ENCODE results near the gene PJVK.

PJVK gene

DNA sequence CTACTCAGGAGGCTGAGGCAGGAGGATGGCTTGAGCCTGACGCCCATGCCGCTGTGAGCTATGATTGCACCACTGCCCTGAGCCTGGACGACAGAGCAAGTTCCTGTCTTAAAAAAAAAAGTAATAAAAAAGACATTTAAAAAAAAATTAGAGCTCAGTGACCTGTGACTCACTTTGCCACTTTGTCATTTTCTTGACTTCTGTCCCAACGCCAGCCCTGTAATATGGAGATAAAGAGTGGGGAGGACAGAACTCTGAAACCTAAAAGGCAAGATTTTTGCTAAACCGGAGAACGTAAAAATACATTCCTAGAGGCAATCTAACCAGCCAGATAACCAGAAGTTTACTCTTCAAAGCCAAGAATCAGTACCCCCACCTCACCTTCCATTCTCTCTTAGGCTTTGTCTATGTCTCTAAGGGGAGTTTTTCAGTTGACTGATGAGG is 49.2 kb upstream of the PJVK start:
- ATAC-seq = no peak
- no peak for TF ChIP-seq TOX (CRISPR knock-in tag; IDR thresholded peaks at IDR 0.05; ENCODE audit: borderline replicate concordance)
- no peak for TF ChIP-seq ZC3H10 (CRISPR knock-in tag; IDR thresholded peaks at IDR 0.05)
- no peak for TF ChIP-seq OSR1 (CRISPR knock-in tag; IDR thresholded peaks at IDR 0.05)
- no peak for TF ChIP-seq CSDC2 (CRISPR knock-in tag; IDR thresholded peaks at IDR 0.05)
- TF ChIP-seq ZNF8 (CRISPR knock-in tag; IDR thresholded peaks at IDR 0.05) = no peak

GRCh38 chr2:178403671-178404306 is 47.4 kb upstream of the PJVK start:
- no peak for ATAC-seq
- TF ChIP-seq CREB5 (CRISPR knock-in tag; IDR thresholded peaks at IDR 0.05; ENCODE audit: low read depth) (no peak), ZFP3 (CRISPR knock-in tag; IDR thresholded peaks at IDR 0.05) (no peak), PATZ1 (CRISPR knock-in tag; IDR thresholded peaks at IDR 0.05; ENCODE audit: borderline replicate concordance) (no peak), POU6F1 (CRISPR knock-in tag; IDR thresholded peaks at IDR 0.05; ENCODE audit: borderline replicate concordance, low read depth) (no peak), ARNTL (CRISPR knock-in tag; IDR thresholded peaks at IDR 0.05; ENCODE audit: borderline replicate concordance, low read depth) (no peak), BACH2 (CRISPR knock-in tag; IDR thresholded peaks at IDR 0.05; ENCODE audit: borderline replicate concordance) (no peak), ISL1 (CRISPR knock-in tag; IDR thresholded peaks at IDR 0.05) (no peak), ZNF70 (CRISPR knock-in tag; IDR thresholded peaks at IDR 0.05) (no peak), GLIS3 (CRISPR knock-in tag; IDR thresholded peaks at IDR 0.05) (no peak), ZC3H10 (CRISPR knock-in tag; IDR thresholded peaks at IDR 0.05) (no peak), CSDC2 (CRISPR knock-in tag; IDR thresholded peaks at IDR 0.05) (no peak), SNAI2 (CRISPR knock-in tag; IDR thresholded peaks at IDR 0.05) (no peak)
- TF ChIP-seq, protein P1, sequence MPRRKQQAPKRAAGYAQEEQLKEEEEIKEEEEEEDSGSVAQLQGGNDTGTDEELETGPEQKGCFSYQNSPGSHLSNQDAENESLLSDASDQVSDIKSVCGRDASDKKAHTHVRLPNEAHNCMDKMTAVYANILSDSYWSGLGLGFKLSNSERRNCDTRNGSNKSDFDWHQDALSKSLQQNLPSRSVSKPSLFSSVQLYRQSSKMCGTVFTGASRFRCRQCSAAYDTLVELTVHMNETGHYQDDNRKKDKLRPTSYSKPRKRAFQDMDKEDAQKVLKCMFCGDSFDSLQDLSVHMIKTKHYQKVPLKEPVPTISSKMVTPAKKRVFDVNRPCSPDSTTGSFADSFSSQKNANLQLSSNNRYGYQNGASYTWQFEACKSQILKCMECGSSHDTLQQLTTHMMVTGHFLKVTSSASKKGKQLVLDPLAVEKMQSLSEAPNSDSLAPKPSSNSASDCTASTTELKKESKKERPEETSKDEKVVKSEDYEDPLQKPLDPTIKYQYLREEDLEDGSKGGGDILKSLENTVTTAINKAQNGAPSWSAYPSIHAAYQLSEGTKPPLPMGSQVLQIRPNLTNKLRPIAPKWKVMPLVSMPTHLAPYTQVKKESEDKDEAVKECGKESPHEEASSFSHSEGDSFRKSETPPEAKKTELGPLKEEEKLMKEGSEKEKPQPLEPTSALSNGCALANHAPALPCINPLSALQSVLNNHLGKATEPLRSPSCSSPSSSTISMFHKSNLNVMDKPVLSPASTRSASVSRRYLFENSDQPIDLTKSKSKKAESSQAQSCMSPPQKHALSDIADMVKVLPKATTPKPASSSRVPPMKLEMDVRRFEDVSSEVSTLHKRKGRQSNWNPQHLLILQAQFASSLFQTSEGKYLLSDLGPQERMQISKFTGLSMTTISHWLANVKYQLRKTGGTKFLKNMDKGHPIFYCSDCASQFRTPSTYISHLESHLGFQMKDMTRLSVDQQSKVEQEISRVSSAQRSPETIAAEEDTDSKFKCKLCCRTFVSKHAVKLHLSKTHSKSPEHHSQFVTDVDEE (CRISPR knock-in tag; IDR thresholded peaks at IDR 0.05) = no peak
- TF ChIP-seq, protein P2, sequence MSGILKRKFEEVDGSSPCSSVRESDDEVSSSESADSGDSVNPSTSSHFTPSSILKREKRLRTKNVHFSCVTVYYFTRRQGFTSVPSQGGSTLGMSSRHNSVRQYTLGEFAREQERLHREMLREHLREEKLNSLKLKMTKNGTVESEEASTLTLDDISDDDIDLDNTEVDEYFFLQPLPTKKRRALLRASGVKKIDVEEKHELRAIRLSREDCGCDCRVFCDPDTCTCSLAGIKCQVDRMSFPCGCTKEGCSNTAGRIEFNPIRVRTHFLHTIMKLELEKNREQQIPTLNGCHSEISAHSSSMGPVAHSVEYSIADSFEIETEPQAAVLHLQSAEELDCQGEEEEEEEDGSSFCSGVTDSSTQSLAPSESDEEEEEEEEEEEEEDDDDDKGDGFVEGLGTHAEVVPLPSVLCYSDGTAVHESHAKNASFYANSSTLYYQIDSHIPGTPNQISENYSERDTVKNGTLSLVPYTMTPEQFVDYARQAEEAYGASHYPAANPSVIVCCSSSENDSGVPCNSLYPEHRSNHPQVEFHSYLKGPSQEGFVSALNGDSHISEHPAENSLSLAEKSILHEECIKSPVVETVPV (CRISPR knock-in tag; IDR thresholded peaks at IDR 0.05) = no peak

DNA sequence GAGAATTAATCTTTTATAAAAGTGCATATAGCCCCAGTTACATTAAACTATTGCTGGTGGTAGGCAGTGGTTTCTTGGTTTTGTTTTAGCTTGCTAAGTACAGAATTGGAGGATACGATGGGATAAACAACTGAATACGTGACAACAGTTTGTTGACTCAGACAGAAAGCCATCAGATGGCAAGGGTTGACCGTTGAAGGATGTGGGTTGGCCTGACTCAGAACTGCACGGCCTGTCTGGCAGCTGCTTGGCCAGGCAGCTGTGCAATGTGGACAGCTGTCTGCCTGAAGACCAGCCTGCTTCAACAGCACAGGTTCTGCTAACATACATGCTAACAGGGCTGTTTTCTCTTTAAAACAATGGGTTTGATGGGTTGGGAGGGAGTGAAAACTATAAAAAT is 46.8 kb upstream of the PJVK start:
- TF ChIP-seq BACH2 (CRISPR knock-in tag; IDR thresholded peaks at IDR 0.05; ENCODE audit: borderline replicate concordance) (no peak), PPARA (CRISPR knock-in tag; IDR thresholded peaks at IDR 0.05; ENCODE audit: borderline replicate concordance) (no peak), GLIS3 (CRISPR knock-in tag; IDR thresholded peaks at IDR 0.05) (no peak), ZFP3 (CRISPR knock-in tag; IDR thresholded peaks at IDR 0.05) (no peak), SNAI2 (CRISPR knock-in tag; IDR thresholded peaks at IDR 0.05) (no peak), RARB (CRISPR knock-in tag; IDR thresholded peaks at IDR 0.05) (no peak), CREB5 (CRISPR knock-in tag; IDR thresholded peaks at IDR 0.05; ENCODE audit: low read depth) (no peak), ESRRG (CRISPR knock-in tag; IDR thresholded peaks at IDR 0.05) (no peak), ZNF8 (CRISPR knock-in tag; IDR thresholded peaks at IDR 0.05) (no peak), CSDC2 (CRISPR knock-in tag; IDR thresholded peaks at IDR 0.05) (no peak), TOX (CRISPR knock-in tag; IDR thresholded peaks at IDR 0.05; ENCODE audit: borderline replicate concordance) (no peak), ZNF70 (CRISPR knock-in tag; IDR thresholded peaks at IDR 0.05) (no peak)
- ATAC-seq = peak; percentile 41; the same call in 1 of the 3 replicates
